ENCODE results near the gene SMG1. TPM values are rescaled to one million over a fixed set of nuclear protein-coding genes. Genes with fewer than 3 reads are reported as not detected.
"Not testable (repeated sequence)": the region's sequence is repeated elsewhere in the genome, so short reads cannot be mapped to it uniquely, and the experiment has no call there.

Gene SMG1
- total RNA-seq: 100 to 1,000 TPM in 1 of 4 donors, 10 to 100 TPM in 3; 37.8 to 102 (median 54.6) TPM

GRCh38 chr16:18925986-18926865 lies at the start of gene SMG1:
Gene SMG1 (minus strand): TSS chr16:18926408. CDS start chr16:18926041, 367 bp downstream.
- Histone ChIP-seq H3K4me3 (peak within 1 kb of the TSS; percentile 67 to 92 (median 80)), H3K4me1 (peaks cover 0 to 52% (median 4%) of the 10 kb centered on the region in 3 donors), H3K27ac (peak within 1 kb of the TSS; percentile 92 to 98 (median 98))
- H3K9me3 ChIP-seq; intact Hi-C loops (cut with DNase I); H3K27me3 ChIP-seq; H3K36me3 ChIP-seq: not testable (repeated sequence)
- WGBS, 2 donors: 0% methylated on average over 24 of the region's 104 CpGs; no CpG with 5 or more reads in 1 of the 2 donors
- peak in 3 of 4 donors; percentile 84 to 92 (median 91) for TF ChIP-seq POLR2A (IDR thresholded peaks at IDR 0.05)
- peak; percentile 77 for DNase-seq

GRCh38 chr16:18975109-18975508 lies 48.9 kb upstream of the SMG1 start:
- Histone ChIP-seq H3K9me3 (no peaks in the 10 kb centered on the region), H3K4me3 (no peak overlapping the region), H3K27ac (no peak overlapping the region), H3K4me1 (peaks cover 0 to 4% (median 0%) of the 10 kb centered on the region in 3 donors), H3K27me3 (peaks cover 0 to 5% (median 0%) of the 10 kb centered on the region in 4 donors), H3K36me3 (no peaks in the 10 kb centered on the region)
- WGBS, 2 donors: 56 to 58% methylated on average over 3 of the region's 3 CpGs
- DNase-seq: no peak
- intact Hi-C loops (cut with DNase I): no loop called here
- TF ChIP-seq CTCF (IDR thresholded peaks at IDR 0.05) (no peak), POLR2A (IDR thresholded peaks at IDR 0.05) (no peak)

- DNase-seq: no peak
- WGBS, 2 donors: 61 to 64% methylated on average over 4 of the region's 4 CpGs
- intact Hi-C loops (cut with DNase I): loop anchor here (10.0 kb wide), 1 partner anchor 135 kb away; no protein-coding TSS in a partner anchor
Measured at GRCh38 chr16:18969855-18970240, 43.6 kb upstream of the SMG1 start.

GRCh38 chr16:18969050-18969854 lies 43.0 kb upstream of the SMG1 start:
- peak overlapping the region in 3 of 4 donors; percentile 15 to 57 (median 24) for H3K4me3 ChIP-seq
- peaks cover 4 to 6% (median 6%) of the 10 kb centered on the region in 3 donors for H3K4me1 ChIP-seq
- TF ChIP-seq CTCF (IDR thresholded peaks at IDR 0.05): peak; percentile 87 to 96 (median 92)
- no peak for TF ChIP-seq POLR2A (IDR thresholded peaks at IDR 0.05)
- intact Hi-C loops (cut with DNase I): loop anchor here (10.0 kb wide), 1 partner anchor 134 kb away; no protein-coding TSS in a partner anchor
- no peaks in the 10 kb centered on the region for H3K27me3 ChIP-seq
- no peaks in the 10 kb centered on the region for H3K9me3 ChIP-seq
- 18 to 22% methylated on average over 18 of the region's 18 CpGs for WGBS, 2 donors
- H3K27ac ChIP-seq: no peak overlapping the region
- H3K36me3 ChIP-seq: no peaks in the 10 kb centered on the region
- DNase-seq: no peak

More at GRCh38 chr16:18969855-18970240, 43.6 kb upstream of the SMG1 start:
- TF ChIP-seq CTCF (IDR thresholded peaks at IDR 0.05) (no peak), POLR2A (IDR thresholded peaks at IDR 0.05) (no peak)
- Histone ChIP-seq H3K4me3 (no peak overlapping the region), H3K27ac (no peak overlapping the region), H3K36me3 (no peaks in the 10 kb centered on the region), H3K4me1 (peaks cover 4 to 6% (median 6%) of the 10 kb centered on the region in 3 donors), H3K9me3 (no peaks in the 10 kb centered on the region), H3K27me3 (no peaks in the 10 kb centered on the region)

GRCh38 chr16:18966791-18967190 lies 40.6 kb upstream of the SMG1 start:
- Histone ChIP-seq H3K4me1 (peaks cover 11 to 19% (median 11%) of the 10 kb centered on the region in 3 donors), H3K36me3 (no peaks in the 10 kb centered on the region), H3K9me3 (no peaks in the 10 kb centered on the region), H3K27ac (no peak overlapping the region), H3K27me3 (no peaks in the 10 kb centered on the region), H3K4me3 (no peak overlapping the region)
- intact Hi-C loops (cut with DNase I): loop anchor here (10.0 kb wide), 1 partner anchor 132 kb away; no protein-coding TSS in a partner anchor
- TF ChIP-seq POLR2A (IDR thresholded peaks at IDR 0.05) (no peak), CTCF (IDR thresholded peaks at IDR 0.05) (no peak)
- whole genome bisulfite sequencing, 2 donors: 88 to 91% methylated on average over 1 to 5 of the region's 5 CpGs
- DNase-seq: no peak
